Neuronal stem cell (in vitro differentiated cells): ENCODE results near the gene RPS6KA2.
A peak's percentile ranks its signal among the peaks of the same experiment; 100 is the strongest.

Source experiments
- DNase-seq: peaks from one replicate; pipeline ENCODE4 v3.0.0-alpha.2; 2013; ENCODE audit warnings: low spot score
- H2AFZ ChIP-seq: one replicate; pipeline ENCODE4 v1.6.1; 2013; ENCODE audit warnings: mild to moderate bottlenecking, low read length, inconsistent platforms
- H2AK5ac ChIP-seq: 2 replicates; pipeline ENCODE4 v1.6.1; 2013; ENCODE audit warnings: low read depth, mild to moderate bottlenecking, inconsistent platforms, low read length, moderate library complexity, mixed read lengths
- H2BK120ac ChIP-seq: 2 replicates; pipeline ENCODE4 v1.6.1; 2013; ENCODE audit warnings: low read depth, mild to moderate bottlenecking, inconsistent platforms, low read length, moderate library complexity, mixed read lengths
- H2BK12ac ChIP-seq: one replicate; pipeline ENCODE4 v1.6.1; 2013; ENCODE audit warnings: low read length, inconsistent platforms
- H2BK15ac ChIP-seq: 2 replicates; pipeline ENCODE4 v1.6.1; 2013; ENCODE audit warnings: mild to moderate bottlenecking, low read length, inconsistent platforms, mixed read lengths
- H2BK5ac ChIP-seq: one replicate; pipeline ENCODE4 v1.6.1; 2013; ENCODE audit warnings: inconsistent platforms, mild to moderate bottlenecking, low read length, moderate library complexity
- H3K14ac ChIP-seq: one replicate; pipeline ENCODE4 v1.6.1; 2013; ENCODE audit warnings: low read length, inconsistent platforms
- H3K18ac ChIP-seq: 2 replicates; pipeline ENCODE4 v1.6.1; 2013; ENCODE audit warnings: low read length, inconsistent platforms
- H3K23ac ChIP-seq: 2 replicates; pipeline ENCODE4 v1.6.1; 2013; ENCODE audit warnings: low read depth, mild to moderate bottlenecking, mixed read lengths, low read length, inconsistent platforms; ENCODE audit not compliant: poor library complexity
- H3K27ac ChIP-seq: replicated peaks from 3 replicates; pipeline ENCODE4 v1.5.1; 2013; ENCODE audit warnings: low read length, inconsistent platforms
- H3K27me3 ChIP-seq, 3 experiments: 2 replicates each; pipeline ENCODE4 v1.6.1; 2013; ENCODE audit warnings: low read length in 3 of 3, mild to moderate bottlenecking in 2 of 3, inconsistent platforms in 1 of 3, low read depth in 1 of 3, mixed read lengths in 1 of 3, moderate library complexity in 1 of 3; ENCODE audit not compliant: control insufficient read depth in 3 of 3, insufficient read depth in 3 of 3
- H3K36me3 ChIP-seq, 2 donors: replicated peaks in 1 of 2; 2 replicates each; pipeline ENCODE4 v1.6.1; 2013; ENCODE audit warnings: low read length in 2 of 2; ENCODE audit not compliant: control insufficient read depth in 2 of 2, insufficient read depth in 2 of 2
- H3K4ac ChIP-seq: 2 replicates; pipeline ENCODE4 v1.6.1; 2013; ENCODE audit warnings: inconsistent platforms, mild to moderate bottlenecking, low read length, moderate library complexity
- H3K4me1 ChIP-seq, 2 donors: 1 replicate in 1 of 2; 2 replicates in 1 of 2; pipeline ENCODE4 v1.6.1; 2013; ENCODE audit warnings: low read length in 2 of 2, low read depth in 1 of 2; ENCODE audit not compliant: control insufficient read depth in 2 of 2, insufficient read depth in 1 of 2
- H3K4me2 ChIP-seq: one replicate; pipeline ENCODE4 v1.6.1; 2013; ENCODE audit warnings: mild to moderate bottlenecking, low read length, inconsistent platforms; ENCODE audit not compliant: insufficient read depth, poor library complexity, severe bottlenecking
- H3K4me3 ChIP-seq, 2 donors: 2 replicates each; pipeline ENCODE4 v1.5.1; 2013; ENCODE audit warnings: low read length in 2 of 2, mild to moderate bottlenecking in 2 of 2, inconsistent platforms in 1 of 2, moderate library complexity in 1 of 2
- H3K79me1 ChIP-seq: one replicate; pipeline ENCODE4 v1.6.1; 2013; ENCODE audit warnings: low read depth, mild to moderate bottlenecking, inconsistent platforms, low read length, moderate library complexity
- H3K9ac ChIP-seq: one replicate; pipeline ENCODE4 v1.6.1; 2013; ENCODE audit warnings: mild to moderate bottlenecking, low read depth, low read length, inconsistent platforms; ENCODE audit not compliant: poor library complexity
- H3K9me3 ChIP-seq, 2 donors: replicated peaks in 1 of 2; 2 replicates each; pipeline versions ENCODE3 to v1.6.1; 2013; ENCODE audit warnings: low read length in 2 of 2, mild to moderate bottlenecking in 2 of 2, inconsistent platforms in 1 of 2, low read depth in 1 of 2, mixed read lengths in 1 of 2, moderate library complexity in 1 of 2; ENCODE audit not compliant: control insufficient read depth in 2 of 2, insufficient read depth in 1 of 2
- H4K8ac ChIP-seq: one replicate; pipeline ENCODE4 v1.6.1; 2013; ENCODE audit warnings: low read depth, mild to moderate bottlenecking, inconsistent platforms, low read length, moderate library complexity
- H4K91ac ChIP-seq: one replicate; pipeline ENCODE4 v1.6.1; 2013; ENCODE audit warnings: low read length, low read depth, mild to moderate bottlenecking, inconsistent platforms; ENCODE audit not compliant: poor library complexity
- WGBS, 2 donors: extraction: QIAGEN DNeasy Blood & Tissue Kit; methylation state at CpG; one replicate each; pipeline ENCODE4 v1.1.7; 2013; ENCODE audit warnings: missing lambda C conversion rate in 2 of 2, mixed read lengths in 1 of 2; ENCODE audit not compliant: insufficient read length in 2 of 2, insufficient replicate concordance in 1 of 2; ENCODE audit errors: extremely low coverage in 2 of 2; 5-methylcytosine and 5-hydroxymethylcytosine counted together

RPS6KA2 gene

GRCh38 chr6:166646716-166647115 lies 19.7 kb upstream of the RPS6KA2 start:
- no peak overlapping the region for H3K27ac ChIP-seq
- no peak overlapping the region for H3K9ac ChIP-seq
- no peaks in the 10 kb centered on the region for H3K27me3 ChIP-seq
- no peak overlapping the region for H3K4ac ChIP-seq
- peaks cover 3 to 12% of the 10 kb centered on the region in 2 donors for H3K4me1 ChIP-seq
- H3K4me2 ChIP-seq, result no peak overlapping the region
- H4K91ac ChIP-seq, result no peak overlapping the region
- no peak overlapping the region for H4K8ac ChIP-seq
- no peaks in the 10 kb centered on the region for H3K36me3 ChIP-seq
- no CpG with 5 or more reads among the region's 9 CpGs for WGBS, 2 donors
- peaks cover 0 to 5% of the 10 kb centered on the region in 2 donors for H3K9me3 ChIP-seq
- H2BK120ac ChIP-seq, result no peak overlapping the region
- no peak for DNase-seq
- H2BK12ac ChIP-seq, result no peak overlapping the region
- H3K14ac ChIP-seq, result no peak overlapping the region
- H3K23ac ChIP-seq, result peak overlapping the region; percentile 71
- no peak overlapping the region for H2AFZ ChIP-seq
- peak overlapping the region; percentile 7 for H2BK5ac ChIP-seq
- H2AK5ac ChIP-seq, result peak overlapping the region; percentile 60
- no peak overlapping the region for H3K4me3 ChIP-seq
- H2BK15ac ChIP-seq, result no peak overlapping the region
- no peak overlapping the region for H3K18ac ChIP-seq
- no peaks in the 10 kb centered on the region for H3K79me1 ChIP-seq

DNA sequence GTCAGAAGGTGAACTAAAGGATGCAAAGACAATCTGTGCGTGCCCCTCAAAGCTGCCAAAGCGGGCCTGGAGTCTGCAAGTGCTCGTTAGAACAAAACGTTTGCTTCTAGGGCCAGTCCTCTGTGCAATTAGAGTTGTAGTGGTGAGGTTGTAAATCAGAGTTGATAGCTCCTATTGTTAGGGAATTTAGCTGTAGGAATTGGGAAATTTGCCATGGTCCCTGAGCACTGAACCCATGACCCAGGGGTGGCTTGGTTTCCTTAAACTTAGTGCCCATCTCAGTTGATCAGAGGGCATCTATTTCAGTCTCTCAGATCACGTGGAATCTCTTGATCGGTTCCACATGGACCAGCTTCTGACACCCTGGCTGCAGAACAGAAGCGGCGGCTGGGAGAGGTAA lies 18.8 kb upstream of the RPS6KA2 start:
- DNase-seq, result no peak
- H3K4me1 ChIP-seq, result peaks cover 3 to 12% of the 10 kb centered on the region in 2 donors
- no peak overlapping the region for H3K14ac ChIP-seq
- H2AK5ac ChIP-seq, result no peak overlapping the region
- H3K9ac ChIP-seq, result peak overlapping the region; percentile 9
- H3K9me3 ChIP-seq, result peaks cover 0 to 5% of the 10 kb centered on the region in 2 donors
- no peak overlapping the region for H3K18ac ChIP-seq
- H2BK15ac ChIP-seq, result no peak overlapping the region
- H3K4me2 ChIP-seq, result no peak overlapping the region
- no peak overlapping the region for H3K27ac ChIP-seq
- no peak overlapping the region for H2AFZ ChIP-seq
- H3K23ac ChIP-seq, result no peak overlapping the region
- no peak overlapping the region for H3K4ac ChIP-seq
- no peak overlapping the region for H2BK120ac ChIP-seq
- H3K36me3 ChIP-seq, result no peaks in the 10 kb centered on the region
- no peak overlapping the region for H3K4me3 ChIP-seq
- H2BK12ac ChIP-seq, result no peak overlapping the region
- no CpG with 5 or more reads among the region's 8 CpGs for WGBS, 2 donors
- no peak overlapping the region for H4K8ac ChIP-seq
- no peak overlapping the region for H2BK5ac ChIP-seq
- no peaks in the 10 kb centered on the region for H3K79me1 ChIP-seq
- no peak overlapping the region for H4K91ac ChIP-seq
- no peaks in the 10 kb centered on the region for H3K27me3 ChIP-seq

DNA sequence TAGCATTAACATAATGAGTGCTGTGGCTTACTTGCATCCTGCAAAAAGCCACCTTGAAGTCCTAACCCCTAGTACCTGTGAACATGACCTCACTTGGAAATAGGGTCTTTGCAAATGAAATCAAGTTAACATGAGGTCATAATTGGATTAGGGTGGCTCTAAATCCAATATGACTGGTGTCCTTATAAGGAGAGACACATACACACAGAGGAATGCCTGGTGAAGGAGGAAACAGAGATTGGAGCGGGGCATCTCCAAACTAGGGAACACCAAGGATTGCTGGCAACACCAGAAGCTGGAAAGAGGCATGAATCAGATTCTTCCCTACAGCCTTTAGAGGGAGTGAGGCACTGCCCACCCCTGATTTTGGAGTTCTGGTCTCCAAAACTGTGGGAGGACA lies 17.6 kb upstream of the RPS6KA2 start:
- Histone ChIP-seq H3K4ac (no peak overlapping the region), H3K9me3 (peaks cover 0 to 5% of the 10 kb centered on the region in 2 donors), H3K23ac (no peak overlapping the region), H2AK5ac (no peak overlapping the region), H3K4me2 (no peak overlapping the region), H3K4me3 (no peak overlapping the region), H2BK120ac (no peak overlapping the region), H3K18ac (no peak overlapping the region), H3K27me3 (no peaks in the 10 kb centered on the region), H3K79me1 (no peaks in the 10 kb centered on the region), H4K8ac (no peak overlapping the region), H2BK12ac (no peak overlapping the region), H2AFZ (no peak overlapping the region), H4K91ac (no peak overlapping the region), H3K36me3 (no peaks in the 10 kb centered on the region), H2BK15ac (no peak overlapping the region), H2BK5ac (no peak overlapping the region), H3K4me1 (peaks cover 0 to 5% of the 10 kb centered on the region in 2 donors), H3K14ac (no peak overlapping the region), H3K9ac (no peak overlapping the region), H3K27ac (no peak overlapping the region)
- WGBS, 2 donors, result no CpG with 5 or more reads among the region's 1 CpG
- no peak for DNase-seq

GRCh38 chr6:166643891-166644590 lies 17.0 kb upstream of the RPS6KA2 start:
- H3K14ac ChIP-seq, result no peak overlapping the region
- no peak overlapping the region for H4K91ac ChIP-seq
- H3K9ac ChIP-seq, result no peak overlapping the region
- H3K36me3 ChIP-seq, result no peaks in the 10 kb centered on the region
- no peak overlapping the region for H2BK15ac ChIP-seq
- no peak overlapping the region for H2BK5ac ChIP-seq
- no peak overlapping the region for H2BK12ac ChIP-seq
- no peak overlapping the region for H3K27ac ChIP-seq
- no peaks in the 10 kb centered on the region for H3K79me1 ChIP-seq
- no peak overlapping the region for H3K18ac ChIP-seq
- H4K8ac ChIP-seq, result no peak overlapping the region
- no peak for DNase-seq
- H3K23ac ChIP-seq, result no peak overlapping the region
- no peak overlapping the region for H3K4me2 ChIP-seq
- H2AFZ ChIP-seq, result no peak overlapping the region
- peaks cover 0 to 5% of the 10 kb centered on the region in 2 donors for H3K9me3 ChIP-seq
- no CpG with 5 or more reads among the region's 7 CpGs for WGBS, 2 donors
- no peak overlapping the region for H2BK120ac ChIP-seq
- no peak overlapping the region for H3K4ac ChIP-seq
- peaks cover 0 to 4% of the 10 kb centered on the region in 2 donors for H3K4me1 ChIP-seq
- H3K27me3 ChIP-seq, result no peaks in the 10 kb centered on the region
- H2AK5ac ChIP-seq, result no peak overlapping the region
- no peak overlapping the region for H3K4me3 ChIP-seq
